Gastrocnemius medialis (tissue), 4 donors: ENCODE data around the gene RNF4. TPM values are rescaled to one million over a fixed set of nuclear protein-coding genes. Genes with fewer than 3 reads are reported as not detected.

Source experiments
- ATAC-seq, 2 donors: fragments of 150-250 bp; one replicate each; pipeline ENCODE4 v1.9.1; 2016
- DNase-seq, 2 donors: peaks; one replicate each; pipeline ENCODE4 v3.0.0-alpha.2; 2019
- H3K27ac ChIP-seq, 4 donors: fragments of 200-600 bp; sonication (generic); 1 replicate in 1 of 4; 2 replicates in 3 of 4; pipeline ENCODE4 v1.5.1; 2016 to 2018; ENCODE audit warnings: mild to moderate bottlenecking in 2 of 4, moderate library complexity in 1 of 4
- H3K27me3 ChIP-seq, 3 donors: fragments of 200-600 bp; sonication (generic) in 2 of 3; 1 replicate in 1 of 3; 2 replicates in 2 of 3; pipeline versions ENCODE4 v1.5.1 to v1.6.0; 2016 to 2019; ENCODE audit warnings: mild to moderate bottlenecking in 1 of 3, moderate library complexity in 1 of 3
- H3K36me3 ChIP-seq, 2 donors: fragments of 200-600 bp; sonication (generic) in 1 of 2; one replicate each; pipeline ENCODE4 v1.5.1; 2017 to 2018
- H3K4me1 ChIP-seq, 2 donors: fragments of 200-600 bp; sonication (generic) in 1 of 2; one replicate each; pipeline ENCODE4 v1.5.1; 2016 to 2017; ENCODE audit warnings: mild to moderate bottlenecking in 2 of 2
- H3K4me3 ChIP-seq, 4 donors: fragments of 200-600 bp; sonication (generic) in 3 of 4; 1 replicate in 1 of 4; 2 replicates in 3 of 4; pipeline ENCODE4 v1.5.1; 2016 to 2019; ENCODE audit warnings: mild to moderate bottlenecking in 2 of 4
- H3K9me3 ChIP-seq, 3 donors: fragments of 200-600 bp; sonication (generic) in 2 of 3; 1 replicate in 1 of 3; 2 replicates in 2 of 3; pipeline ENCODE4 v1.5.1; 2016 to 2019
- CTCF ChIP-seq, 5 experiments: fragments of 450-650 bp in 3 of 5; fragments of 200-600 bp in 2 of 5; sonication (generic) in 2 of 5; IDR thresholded peaks in 4 of 5; conservative IDR thresholded peaks in 1 of 5; 1 replicate in 4 of 5; 2 replicates in 1 of 5; pipeline ENCODE4 v1.5.1; 2016 to 2019; ENCODE audit warnings: antibody characterized with exemption in 5 of 5, mild to moderate bottlenecking in 3 of 5, moderate library complexity in 3 of 5
- POLR2A ChIP-seq, 2 donors: fragments of 450-650 bp; IDR thresholded peaks; one replicate each; pipeline ENCODE4 v1.6.1; 2017; ENCODE audit warnings: antibody characterized with exemption in 2 of 2, mild to moderate bottlenecking in 2 of 2, moderate library complexity in 2 of 2
- in situ Hi-C, 4 donors: fragments of 200-750 bp; cut with MboI; loops; one replicate each; pipeline versions ENCODE4 v1.15.0 to v1.8.0; 2017; ENCODE audit warnings: low sequenced_read_pairs in 4 of 4
- intact Hi-C: fragments of 100-400 bp; cut with DNase I; formaldehyde crosslinking; loops from one replicate; pipeline ENCODE4 v1.15.1; 2023; ENCODE audit warnings: low total_unique reads
- total RNA-seq, 4 donors: library from RNA; depleted of rRNA; stranded (reverse); fragments of >200 nt; gene quantifications; one replicate each; pipeline versions ENCODE4 v1.1.0 to v1.2.3, GENCODE V29; 2016

The RNF4 gene
- total RNA-seq, 4 donors from 2014 or later, result 21.7 to 48.7 (median 34.7) TPM

- H3K4me1 ChIP-seq, result no peaks in the 10 kb centered on the region
- no peaks in the 10 kb centered on the region for H3K36me3 ChIP-seq
- in situ Hi-C loops (loop anchor here in 2 of 4 donors (10.0 kb wide), 2 partner anchors 224 to 234 kb away; no protein-coding TSS in a partner anchor), intact Hi-C loops (no loop called here)
- no peaks in the 10 kb centered on the region for H3K9me3 ChIP-seq
- TF ChIP-seq POLR2A (IDR thresholded peaks at IDR 0.05) (no peak), CTCF (IDR thresholded peaks at IDR 0.05 in 4 of 5, conservative IDR thresholded peaks at IDR 0.05 in 1 of 5) (no peak)
- no peaks in the 10 kb centered on the region for H3K27me3 ChIP-seq
- ATAC-seq, result no peak
- H3K4me3 ChIP-seq, result no peak overlapping the region
- no peak for DNase-seq
- no peak overlapping the region for H3K27ac ChIP-seq
These were observed 19.9 kb upstream of the RNF4 start for GRCh38 chr4:2449051-2449450.

GRCh38 chr4:2449511-2450392 lies 19.2 kb upstream of the RNF4 start:
- intact Hi-C loops, result no loop called here
- Histone ChIP-seq H3K36me3 (no peaks in the 10 kb centered on the region), H3K27ac (no peak overlapping the region), H3K27me3 (no peaks in the 10 kb centered on the region), H3K4me1 (no peaks in the 10 kb centered on the region), H3K4me3 (no peak overlapping the region), H3K9me3 (no peaks in the 10 kb centered on the region)
- in situ Hi-C loops, result loop anchor here in 3 of 4 donors (10.0 to 25.0 kb wide), 3 partner anchors 225 to 237 kb away; no protein-coding TSS in a partner anchor
- DNase-seq (no peak), ATAC-seq (no peak)
- TF ChIP-seq CTCF (IDR thresholded peaks at IDR 0.05 in 4 of 5, conservative IDR thresholded peaks at IDR 0.05 in 1 of 5), result no peak
- no peak for TF ChIP-seq POLR2A (IDR thresholded peaks at IDR 0.05)

GRCh38 chr4:2450394-2451035 lies 18.4 kb upstream of the RNF4 start:
- Histone ChIP-seq H3K27me3 (no peaks in the 10 kb centered on the region), H3K27ac (no peak overlapping the region), H3K36me3 (no peaks in the 10 kb centered on the region), H3K4me3 (no peak overlapping the region), H3K9me3 (no peaks in the 10 kb centered on the region), H3K4me1 (no peaks in the 10 kb centered on the region)
- ATAC-seq (no peak), DNase-seq (no peak)
- no peak for TF ChIP-seq POLR2A (IDR thresholded peaks at IDR 0.05)
- TF ChIP-seq CTCF (IDR thresholded peaks at IDR 0.05 in 4 of 5, conservative IDR thresholded peaks at IDR 0.05 in 1 of 5), result no peak
- in situ Hi-C loops, result loop anchor here in 1 of 4 donors (25.0 kb wide), 1 partner anchor 238 kb away; no protein-coding TSS in a partner anchor
- intact Hi-C loops, result no loop called here

- H3K4me3 ChIP-seq, result no peak overlapping the region
- H3K27me3 ChIP-seq, result no peaks in the 10 kb centered on the region
- H3K27ac ChIP-seq, result no peak overlapping the region
- intact Hi-C loops (no loop called here), in situ Hi-C loops (loop anchor here in 1 of 4 donors (25.0 kb wide), 1 partner anchor 239 kb away; no protein-coding TSS in a partner anchor)
- H3K9me3 ChIP-seq, result no peaks in the 10 kb centered on the region
- no peak for ATAC-seq
- H3K36me3 ChIP-seq, result no peaks in the 10 kb centered on the region
- DNase-seq, result no peak
- no peaks in the 10 kb centered on the region for H3K4me1 ChIP-seq
- TF ChIP-seq POLR2A (IDR thresholded peaks at IDR 0.05) (no peak), CTCF (IDR thresholded peaks at IDR 0.05 in 4 of 5, conservative IDR thresholded peaks at IDR 0.05 in 1 of 5) (no peak)
These were observed 17.8 kb upstream of the RNF4 start for GRCh38 chr4:2451036-2451520.
